HepG2 (cell line): Measurements from ENCODE around the gene POFUT2. TPM values are rescaled to one million over a fixed set of nuclear protein-coding genes. Genes with fewer than 3 reads are reported as not detected.

Experiments used
- ARHGAP35 ChIP-seq: sonication (generic); formaldehyde crosslinking; IDR thresholded peaks from 2 replicates; pipeline ENCODE4 v1.9.0; 2022; ENCODE audit warnings: mild to moderate bottlenecking, inconsistent platforms, moderate library complexity, missing genetic modification reagents, borderline replicate concordance
- ARNT ChIP-seq: fragments of 450-650 bp; IDR thresholded peaks from 2 replicates; pipeline ENCODE4 v1.6.1; 2017
- HDAC1 ChIP-seq: sonication (generic); formaldehyde crosslinking; IDR thresholded peaks from 2 replicates; pipeline ENCODE4 v1.5.1; 2020; ENCODE audit warnings: mild to moderate bottlenecking, missing genetic modification reagents
- KAT2B ChIP-seq: fragments of 150-350 bp; IDR thresholded peaks from 2 replicates; pipeline ENCODE4 v1.6.1; 2014; ENCODE audit warnings: low read depth, low read length, borderline replicate concordance
- MAZ ChIP-seq, 2 experiments: sonication (generic) in 1 of 2; formaldehyde crosslinking in 1 of 2; IDR thresholded peaks; 2 replicates each; pipeline versions ENCODE4 v1.5.0 to v1.6.1; 2012 to 2020; ENCODE audit warnings: low read depth in 2 of 2, mild to moderate bottlenecking in 2 of 2, borderline replicate concordance in 1 of 2, improper control_type of control experiment in 1 of 2, low read length in 1 of 2, missing genetic modification reagents in 1 of 2, moderate library complexity in 1 of 2
- NFKBIZ ChIP-seq: IDR thresholded peaks from 2 replicates; pipeline ENCODE4 v1.6.1; 2018; ENCODE audit warnings: missing genetic modification reagents, missing compliant biosample characterization
- PREB ChIP-seq: sonication (generic); formaldehyde crosslinking; IDR thresholded peaks from 2 replicates; pipeline ENCODE4 v1.4.0; 2020; ENCODE audit warnings: missing genetic modification reagents
- RXRA ChIP-seq: sonication (generic); formaldehyde crosslinking; IDR thresholded peaks from 2 replicates; pipeline ENCODE4 v1.5.1; 2020; ENCODE audit warnings: missing genetic modification reagents
- TOPORS ChIP-seq: sonication (generic); formaldehyde crosslinking; IDR thresholded peaks from 2 replicates; pipeline ENCODE4 v1.8.0; 2023; ENCODE audit warnings: mild to moderate bottlenecking, missing genetic modification reagents
- YEATS4 ChIP-seq: sonication (generic); formaldehyde crosslinking; IDR thresholded peaks from 2 replicates; pipeline ENCODE4 v1.4.0; 2020; ENCODE audit warnings: missing genetic modification reagents, borderline replicate concordance
- ZBTB44 ChIP-seq: sonication (generic); formaldehyde crosslinking; IDR thresholded peaks from 2 replicates; pipeline ENCODE4 v1.4.0; 2020; ENCODE audit warnings: missing genetic modification reagents
- ZC3H4 ChIP-seq: sonication (generic); formaldehyde crosslinking; IDR thresholded peaks from 2 replicates; pipeline ENCODE4 v1.4.0; 2020; ENCODE audit warnings: missing genetic modification reagents, borderline replicate concordance
- ZFP36L1 ChIP-seq: sonication (generic); formaldehyde crosslinking; IDR thresholded peaks from 2 replicates; pipeline ENCODE4 v1.8.0; 2022; ENCODE audit warnings: mild to moderate bottlenecking, missing genetic modification reagents, moderate library complexity
- ZNF235 ChIP-seq: sonication (generic); formaldehyde crosslinking; IDR thresholded peaks from 2 replicates; pipeline ENCODE4 v1.8.1; 2023; ENCODE audit warnings: mild to moderate bottlenecking, missing genetic modification reagents, borderline replicate concordance
- ZNF280B ChIP-seq: sonication (generic); formaldehyde crosslinking; IDR thresholded peaks from 2 replicates; pipeline ENCODE4 v1.5.0; 2020; ENCODE audit warnings: missing genetic modification reagents, mild to moderate bottlenecking, borderline replicate concordance
- ZNF296 ChIP-seq: sonication (generic); formaldehyde crosslinking; conservative IDR thresholded peaks from 2 replicates; pipeline ENCODE4 v1.5.0; 2020; ENCODE audit warnings: mild to moderate bottlenecking, missing genetic modification reagents
- ZNF337 ChIP-seq: sonication (generic); formaldehyde crosslinking; IDR thresholded peaks from 2 replicates; pipeline ENCODE4 v1.5.1; 2020; ENCODE audit warnings: missing genetic modification reagents, low read depth, mild to moderate bottlenecking, borderline replicate concordance
- ZNF34 ChIP-seq: sonication (generic); formaldehyde crosslinking; IDR thresholded peaks from 2 replicates; pipeline ENCODE4 v1.4.0; 2020; ENCODE audit warnings: mild to moderate bottlenecking, missing genetic modification reagents, borderline replicate concordance
- ZNF383 ChIP-seq: sonication (generic); formaldehyde crosslinking; IDR thresholded peaks from 2 replicates; pipeline ENCODE4 v1.4.0; 2020; ENCODE audit warnings: missing genetic modification reagents, mild to moderate bottlenecking, borderline replicate concordance
- ZNF7 ChIP-seq: IDR thresholded peaks from 2 replicates; pipeline ENCODE4 v1.6.1; 2016; ENCODE audit warnings: missing biosample characterization, missing genetic modification reagents
- ZSCAN9 ChIP-seq: IDR thresholded peaks from 2 replicates; pipeline ENCODE4 v1.6.1; 2016; ENCODE audit warnings: borderline replicate concordance
- polyA plus RNA-seq, 8 experiments: library from polyadenylated mRNA; depleted of rRNA in 3 of 8; stranded (reverse) in 7 of 8; unstranded in 1 of 8; fragments of >200 nt; fragmentation: Illumina TruSeq in 4 of 8; extraction: Trizol in 4 of 8; gene quantifications; 2 replicates each; pipeline versions ENCODE4 v1.2.1 to v1.2.3, GENCODE V29; 2011 to 2016; ENCODE audit warnings: low read depth in 4 of 8, missing spikeins in 1 of 8, mixed read lengths in 1 of 8; ENCODE audit not compliant: insufficient read depth in 1 of 8
- total RNA-seq, 5 experiments: library from RNA; depleted of rRNA; stranded (reverse); fragments of >200 nt; fragmentation: Illumina TruSeq; extraction: Trizol; gene quantifications; 2 replicates each; pipeline ENCODE4 v1.2.3, GENCODE V29; 2016; ENCODE audit warnings: low read depth in 1 of 5
- TF ChIP-seq, protein P1 (sequence below), 2 experiments: fragments of 450-650 bp in 1 of 2; sonication (generic) in 1 of 2; formaldehyde crosslinking; IDR thresholded peaks; 2 replicates each; pipeline versions ENCODE4 v1.5.0 to v1.8.0; 2020 to 2022; ENCODE audit warnings: mild to moderate bottlenecking in 1 of 2, missing genetic modification reagents in 1 of 2
- TF ChIP-seq, protein P2 (sequence below): sonication (generic); formaldehyde crosslinking; IDR thresholded peaks from 2 replicates; pipeline ENCODE4 v1.5.0; 2020; ENCODE audit warnings: missing genetic modification reagents, mild to moderate bottlenecking, borderline replicate concordance

POFUT2 gene
- total and polyA plus RNA-seq, 2 of the 13 experiments (the other 11 are each of a cell fraction or from before 2014, with no cell fraction given) = 22.8 to 24.0 TPM

DNA sequence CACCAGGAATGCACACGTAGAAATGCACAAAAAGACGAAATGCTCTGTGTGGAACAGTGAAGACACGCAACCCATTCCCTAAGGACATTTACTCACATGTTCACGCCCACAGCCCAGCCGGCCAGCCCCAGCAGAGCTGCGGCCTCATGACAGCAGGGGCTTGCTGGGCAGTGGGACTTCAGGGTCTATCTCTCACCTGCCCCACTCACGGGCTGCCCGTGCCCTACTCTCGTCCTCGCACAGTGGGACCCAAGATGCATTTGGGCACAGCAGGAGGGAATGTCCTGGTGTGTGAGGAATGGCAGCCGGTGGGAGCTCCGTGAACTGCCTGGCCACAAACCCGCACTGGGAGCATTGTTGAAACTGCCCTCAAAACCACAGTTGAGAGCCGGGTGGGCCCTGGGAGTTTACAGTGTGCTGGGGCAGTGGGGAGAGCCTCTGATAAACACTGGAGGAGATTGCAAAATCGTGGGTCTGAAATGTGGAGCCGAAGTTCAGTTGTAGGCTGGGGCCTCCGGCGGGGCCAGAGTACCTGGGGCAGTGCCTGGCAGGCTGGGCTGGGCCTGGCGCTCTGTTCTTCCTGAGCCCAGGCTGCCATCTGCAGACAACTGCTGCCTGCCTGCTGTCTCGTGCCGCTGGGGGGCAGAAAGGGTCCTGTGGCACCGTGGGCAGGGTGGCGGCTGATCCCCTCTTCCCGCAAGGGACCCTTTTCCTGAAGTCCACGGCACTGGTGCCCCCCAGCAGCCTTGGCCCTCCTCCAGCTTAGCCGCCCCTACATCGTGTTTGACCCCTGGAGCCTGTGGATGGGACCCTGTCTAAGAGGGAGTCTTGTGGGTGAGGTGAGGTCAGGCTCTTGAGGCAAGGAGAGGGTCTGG lies 20.7 kb upstream of the POFUT2 start (continued):
- TF ChIP-seq ZNF383 (CRISPR knock-in tag) = no peak
- TF ChIP-seq ZNF337 (CRISPR knock-in tag) = no peak
- TF ChIP-seq, protein P1, sequence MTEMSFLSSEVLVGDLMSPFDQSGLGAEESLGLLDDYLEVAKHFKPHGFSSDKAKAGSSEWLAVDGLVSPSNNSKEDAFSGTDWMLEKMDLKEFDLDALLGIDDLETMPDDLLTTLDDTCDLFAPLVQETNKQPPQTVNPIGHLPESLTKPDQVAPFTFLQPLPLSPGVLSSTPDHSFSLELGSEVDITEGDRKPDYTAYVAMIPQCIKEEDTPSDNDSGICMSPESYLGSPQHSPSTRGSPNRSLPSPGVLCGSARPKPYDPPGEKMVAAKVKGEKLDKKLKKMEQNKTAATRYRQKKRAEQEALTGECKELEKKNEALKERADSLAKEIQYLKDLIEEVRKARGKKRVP (CRISPR knock-in tag; IDR thresholded peaks at IDR 0.05) = no peak
- peak; percentile 81; the same call in 1 of the 2 replicates for TF ChIP-seq YEATS4 (CRISPR knock-in tag)
- no peak for TF ChIP-seq TOPORS
- TF ChIP-seq ZNF7 (CRISPR knock-in tag) = no peak
- TF ChIP-seq ZSCAN9 (CRISPR knock-in tag) = no peak; the same call in 1 of the 2 replicates
- peak; percentile 74; the same call in 1 of the 2 replicates for TF ChIP-seq ARHGAP35 (CRISPR knock-in tag)
- TF ChIP-seq HDAC1 (CRISPR knock-in tag) = peak; percentile 78
- 0 out of 2 replicates have a peak, but pooled peaks have one; percentile 42 for TF ChIP-seq ZNF280B (CRISPR knock-in tag)
- no peak for TF ChIP-seq NFKBIZ (CRISPR knock-in tag)
- no peak for TF ChIP-seq ZBTB44 (CRISPR knock-in tag)
- TF ChIP-seq ZNF34 = no peak
- TF ChIP-seq, protein P2, sequence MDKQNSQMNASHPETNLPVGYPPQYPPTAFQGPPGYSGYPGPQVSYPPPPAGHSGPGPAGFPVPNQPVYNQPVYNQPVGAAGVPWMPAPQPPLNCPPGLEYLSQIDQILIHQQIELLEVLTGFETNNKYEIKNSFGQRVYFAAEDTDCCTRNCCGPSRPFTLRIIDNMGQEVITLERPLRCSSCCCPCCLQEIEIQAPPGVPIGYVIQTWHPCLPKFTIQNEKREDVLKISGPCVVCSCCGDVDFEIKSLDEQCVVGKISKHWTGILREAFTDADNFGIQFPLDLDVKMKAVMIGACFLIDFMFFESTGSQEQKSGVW (CRISPR knock-in tag) = no peak
- no peak for TF ChIP-seq ZFP36L1 (CRISPR knock-in tag)
- TF ChIP-seq KAT2B = no peak
- no peak for TF ChIP-seq ARNT
- TF ChIP-seq PREB (CRISPR knock-in tag) = no peak
- no peak; the same call in 1 of the 2 replicates for TF ChIP-seq ZNF296 (CRISPR knock-in tag)
- TF ChIP-seq ZNF235 (CRISPR knock-in tag) = no peak
- no peak for TF ChIP-seq ZC3H4 (CRISPR knock-in tag)
- peak; percentile 53; the same call in 1 of the 2 replicates for TF ChIP-seq RXRA
- no peak for TF ChIP-seq MAZ (IDR thresholded peaks at IDR 0.05; ENCODE audit: borderline replicate concordance, low read depth, low read length)
- TF ChIP-seq MAZ (CRISPR knock-in tag; IDR thresholded peaks at IDR 0.05; ENCODE audit: low read depth) = peak; percentile 81
